H9 (cell line): Measurements from ENCODE around the gene RANBP3. TPM values are rescaled to one million over a fixed set of nuclear protein-coding genes. Genes with fewer than 3 reads are reported as not detected.
A peak's percentile ranks its signal among the peaks of the same experiment; 100 is the strongest.

Experiments used
- DNase-seq: peaks from one replicate; pipeline ENCODE4 v3.0.0-alpha.2; 2017
- H2AFZ ChIP-seq: one replicate; pipeline ENCODE4 v1.6.1; 2013; ENCODE audit warnings: mild to moderate bottlenecking, low read length, control low read depth, moderate library complexity
- H2AK5ac ChIP-seq: 2 replicates; pipeline ENCODE4 v1.6.1; 2013; ENCODE audit warnings: low read length, control low read depth, mixed read lengths; ENCODE audit not compliant: insufficient read length
- H2BK120ac ChIP-seq: one replicate; pipeline ENCODE4 v1.6.1; 2013; ENCODE audit warnings: low read depth, mild to moderate bottlenecking, low read length, control low read depth, inconsistent platforms; ENCODE audit not compliant: poor library complexity, severe bottlenecking
- H2BK12ac ChIP-seq: 2 replicates; pipeline ENCODE4 v1.6.1; 2013; ENCODE audit warnings: low read length, control low read depth, mixed read lengths, low read depth; ENCODE audit not compliant: insufficient read length
- H2BK15ac ChIP-seq: 2 replicates; pipeline ENCODE4 v1.6.1; 2013; ENCODE audit warnings: low read depth, low read length, control low read depth
- H2BK20ac ChIP-seq: one replicate; pipeline ENCODE4 v1.6.1; 2013; ENCODE audit warnings: low read depth, mild to moderate bottlenecking, low read length, control low read depth, inconsistent platforms; ENCODE audit not compliant: poor library complexity, severe bottlenecking
- H2BK5ac ChIP-seq: 2 replicates; pipeline ENCODE4 v1.6.1; 2013; ENCODE audit warnings: low read length, control low read depth, mixed read lengths; ENCODE audit not compliant: insufficient read length
- H3K14ac ChIP-seq: 2 replicates; pipeline ENCODE4 v1.6.1; 2013; ENCODE audit warnings: low read length, control low read depth; ENCODE audit not compliant: insufficient read depth
- H3K18ac ChIP-seq: 2 replicates; pipeline ENCODE4 v1.6.1; 2013; ENCODE audit warnings: low read depth, mild to moderate bottlenecking, mixed read lengths, low read length, control low read depth; ENCODE audit not compliant: insufficient read length
- H3K23ac ChIP-seq: 2 replicates; pipeline ENCODE4 v1.6.1; 2013; ENCODE audit warnings: low read length, control low read depth, mixed read lengths, low read depth; ENCODE audit not compliant: insufficient read length
- H3K23me2 ChIP-seq: 2 replicates; pipeline ENCODE4 v1.6.1; 2013; ENCODE audit warnings: low read depth, mild to moderate bottlenecking, mixed read lengths, low read length, control low read depth; ENCODE audit not compliant: insufficient read length, poor library complexity, severe bottlenecking
- H3K27ac ChIP-seq: 2 replicates; pipeline ENCODE4 v1.5.1; 2013; ENCODE audit warnings: low read length, control low read depth, mixed read lengths, low read depth; ENCODE audit not compliant: insufficient read length
- H3K27me3 ChIP-seq: 2 replicates; pipeline ENCODE4 v1.6.1; 2013; ENCODE audit warnings: low read length, control low read depth, inconsistent platforms; ENCODE audit not compliant: insufficient read depth
- H3K4ac ChIP-seq: 2 replicates; pipeline ENCODE4 v1.6.1; 2013; ENCODE audit warnings: low read depth, mild to moderate bottlenecking, control low read depth, inconsistent platforms, low read length, moderate library complexity
- H3K4me1 ChIP-seq: 2 replicates; pipeline ENCODE4 v1.6.1; 2013; ENCODE audit warnings: low read length, control low read depth, inconsistent platforms; ENCODE audit not compliant: insufficient read depth
- H3K4me2 ChIP-seq: 2 replicates; pipeline ENCODE4 v1.6.1; 2013; ENCODE audit warnings: low read length, control low read depth, mixed read lengths; ENCODE audit not compliant: insufficient read length, insufficient read depth
- H3K56ac ChIP-seq: 2 replicates; pipeline ENCODE4 v1.6.1; 2013; ENCODE audit warnings: low read depth, mild to moderate bottlenecking, mixed read lengths, low read length, control low read depth; ENCODE audit not compliant: insufficient read length
- H3K79me1 ChIP-seq: 2 replicates; pipeline ENCODE4 v1.6.1; 2013; ENCODE audit warnings: low read depth, mild to moderate bottlenecking, moderate library complexity, low read length, control low read depth, inconsistent platforms; ENCODE audit not compliant: insufficient read depth, poor library complexity, severe bottlenecking
- H3K79me2 ChIP-seq: 2 replicates; pipeline ENCODE4 v1.6.1; 2013; ENCODE audit warnings: low read length, control low read depth, inconsistent platforms; ENCODE audit not compliant: insufficient read depth
- H3K9ac ChIP-seq: 2 replicates; pipeline ENCODE4 v1.6.1; 2013; ENCODE audit warnings: low read length, control low read depth, mixed read lengths; ENCODE audit not compliant: insufficient read length; ENCODE audit errors: extremely low read depth
- H3K9me3 ChIP-seq: one replicate; pipeline ENCODE4 v1.6.1; 2013; ENCODE audit warnings: low read depth, low read length, inconsistent platforms; ENCODE audit not compliant: control insufficient read depth
- H3T11ph ChIP-seq: one replicate; pipeline ENCODE4 v1.6.1; 2013; ENCODE audit warnings: mild to moderate bottlenecking, low read length, control low read depth, inconsistent platforms
- H4K20me1 ChIP-seq: one replicate; pipeline ENCODE4 v1.6.1; 2013; ENCODE audit not compliant: control insufficient read depth, insufficient read length, insufficient read depth
- H4K5ac ChIP-seq: 2 replicates; pipeline ENCODE4 v1.6.1; 2013; ENCODE audit warnings: low read depth, mild to moderate bottlenecking, mixed read lengths, low read length, control low read depth; ENCODE audit not compliant: insufficient read length
- H4K8ac ChIP-seq: replicated peaks from 2 replicates; pipeline ENCODE4 v1.6.1; 2013; ENCODE audit warnings: low read length, control low read depth, mixed read lengths, low read depth; ENCODE audit not compliant: insufficient read length
- H4K91ac ChIP-seq: 2 replicates; pipeline ENCODE4 v1.6.1; 2013; ENCODE audit warnings: low read depth, mild to moderate bottlenecking, moderate library complexity, mixed read lengths, low read length, control low read depth; ENCODE audit not compliant: insufficient read length
- H3K27ac Mint-ChIP-seq, 3 experiments: 2 replicates in 2 of 3; 3 replicates in 1 of 3; pipeline ENCODE4 v1.8.0; 2020 to 2021; ENCODE audit warnings: mixed read lengths in 3 of 3, mild to moderate bottlenecking in 1 of 3, moderate library complexity in 1 of 3
- H3K27me3 Mint-ChIP-seq: 2 replicates; pipeline ENCODE4 v1.8.0; 2021; ENCODE audit warnings: low read depth, mild to moderate bottlenecking, moderate library complexity, mixed read lengths
- H3K36me3 Mint-ChIP-seq, 3 experiments: 2 replicates in 2 of 3; 3 replicates in 1 of 3; pipeline ENCODE4 v1.8.0; 2020 to 2021; ENCODE audit warnings: low read depth in 3 of 3, mixed read lengths in 3 of 3; ENCODE audit not compliant: insufficient read depth in 1 of 3
- H3K4me1 Mint-ChIP-seq, 2 experiments: 2 replicates each; pipeline ENCODE4 v1.8.0; 2020; ENCODE audit warnings: mixed read lengths in 2 of 2
- H3K4me3 Mint-ChIP-seq, 2 experiments: 2 replicates in 1 of 2; 3 replicates in 1 of 2; pipeline ENCODE4 v1.8.0; 2020 to 2021; ENCODE audit warnings: mild to moderate bottlenecking in 2 of 2, mixed read lengths in 2 of 2, moderate library complexity in 1 of 2
- H3K9me3 Mint-ChIP-seq, 2 experiments: 2 replicates in 1 of 2; 3 replicates in 1 of 2; pipeline ENCODE4 v1.8.0; 2020; ENCODE audit warnings: mild to moderate bottlenecking in 2 of 2, mixed read lengths in 2 of 2, moderate library complexity in 1 of 2
- WGBS: extraction: QIAGEN DNeasy Blood & Tissue Kit; methylation state at CpG from one replicate; pipeline ENCODE4 v1.1.7; 2013; ENCODE audit warnings: missing lambda C conversion rate, low lambda C conversion rate, mixed read lengths; ENCODE audit not compliant: insufficient read length; ENCODE audit errors: extremely low coverage; 5-methylcytosine and 5-hydroxymethylcytosine counted together
- total RNA-seq: library from RNA; stranded (reverse); gene quantifications from 2 replicates; pipeline ENCODE4 v1.2.1, GENCODE V29; 2021
- TF ChIP-seq, protein P1 (sequence below): fragments of 200-600 bp; sonication (generic); conservative IDR thresholded peaks from 3 replicates; pipeline ENCODE4 v1.8.0; 2021; ENCODE audit warnings: antibody characterized with exemption, mild to moderate bottlenecking

Gene RANBP3
- total RNA-seq, 1 experiment from 2014 or later, result 86.5 TPM

DNA sequence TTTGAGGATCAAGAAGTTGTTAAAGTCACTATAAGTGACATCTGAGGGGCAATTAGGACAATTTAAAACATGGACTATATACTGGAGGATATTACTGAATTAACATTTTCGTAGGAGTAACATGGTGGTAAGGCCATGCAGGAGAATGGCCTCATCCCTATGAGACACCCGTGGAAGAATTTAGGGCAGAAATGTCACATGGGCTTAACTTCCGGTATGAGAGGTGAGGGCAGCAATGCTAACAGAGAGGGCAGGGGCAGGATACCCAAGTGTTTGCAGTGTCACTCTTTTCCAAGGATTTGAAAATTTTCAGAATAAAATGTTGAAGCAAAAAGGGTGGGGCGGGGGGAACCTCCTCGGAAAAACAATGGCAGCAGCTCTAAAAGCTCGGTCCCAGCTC, 23.6 kb downstream of the RANBP3 start:
- no peak overlapping the region for H3K27ac ChIP-seq
- peaks cover 91 to 92% of the 10 kb centered on the region in 2 experiments for H3K4me1 Mint-ChIP-seq
- H3K14ac ChIP-seq, result no peak overlapping the region
- TF ChIP-seq, protein P1, sequence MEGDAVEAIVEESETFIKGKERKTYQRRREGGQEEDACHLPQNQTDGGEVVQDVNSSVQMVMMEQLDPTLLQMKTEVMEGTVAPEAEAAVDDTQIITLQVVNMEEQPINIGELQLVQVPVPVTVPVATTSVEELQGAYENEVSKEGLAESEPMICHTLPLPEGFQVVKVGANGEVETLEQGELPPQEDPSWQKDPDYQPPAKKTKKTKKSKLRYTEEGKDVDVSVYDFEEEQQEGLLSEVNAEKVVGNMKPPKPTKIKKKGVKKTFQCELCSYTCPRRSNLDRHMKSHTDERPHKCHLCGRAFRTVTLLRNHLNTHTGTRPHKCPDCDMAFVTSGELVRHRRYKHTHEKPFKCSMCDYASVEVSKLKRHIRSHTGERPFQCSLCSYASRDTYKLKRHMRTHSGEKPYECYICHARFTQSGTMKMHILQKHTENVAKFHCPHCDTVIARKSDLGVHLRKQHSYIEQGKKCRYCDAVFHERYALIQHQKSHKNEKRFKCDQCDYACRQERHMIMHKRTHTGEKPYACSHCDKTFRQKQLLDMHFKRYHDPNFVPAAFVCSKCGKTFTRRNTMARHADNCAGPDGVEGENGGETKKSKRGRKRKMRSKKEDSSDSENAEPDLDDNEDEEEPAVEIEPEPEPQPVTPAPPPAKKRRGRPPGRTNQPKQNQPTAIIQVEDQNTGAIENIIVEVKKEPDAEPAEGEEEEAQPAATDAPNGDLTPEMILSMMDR, result no peak
- H3K4ac ChIP-seq, result no peak overlapping the region
- H2BK12ac ChIP-seq, result no peak overlapping the region
- no peak overlapping the region for H2BK15ac ChIP-seq
- H2BK5ac ChIP-seq, result no peak overlapping the region
- no CpG with 5 or more reads among the region's 6 CpGs for WGBS
- peaks cover 1% of the 10 kb centered on the region; the same call in 1 of the 2 replicates for H3K27me3 Mint-ChIP-seq
- no peaks in the 10 kb centered on the region for H3K23me2 ChIP-seq
- H3K9me3 ChIP-seq, result no peaks in the 10 kb centered on the region
- no peak overlapping the region for H2BK120ac ChIP-seq
- no peaks in the 10 kb centered on the region for H4K20me1 ChIP-seq
- H2AK5ac ChIP-seq, result no peak overlapping the region
- no peak overlapping the region for H2BK20ac ChIP-seq
- H3K27ac Mint-ChIP-seq, result peak overlapping the region; percentile 59 to 90 (median 68); a peak in 6 of 7 replicates
- no peak overlapping the region for H4K91ac ChIP-seq
- DNase-seq, result no peak
- peaks cover 18% of the 10 kb centered on the region; the same call in 1 of the 2 replicates for H3K79me2 ChIP-seq
- no peaks in the 10 kb centered on the region for H3K27me3 ChIP-seq
- H4K8ac ChIP-seq, result no peak overlapping the region
- H2AFZ ChIP-seq, result no peak overlapping the region
- no peak overlapping the region for H3K4me2 ChIP-seq
- H3K4me1 ChIP-seq, result peaks cover 34% of the 10 kb centered on the region
- peaks cover 0 to 13% (median 4%) of the 10 kb centered on the region in 3 experiments; a peak in 6 of 7 replicates for H3K36me3 Mint-ChIP-seq
- peak overlapping the region in 1 of 2 experiments; percentile 52; a peak in 2 of 5 replicates for H3K4me3 Mint-ChIP-seq
- no peak overlapping the region for H3K9ac ChIP-seq
- no peak overlapping the region for H3T11ph ChIP-seq
- H3K56ac ChIP-seq, result no peak overlapping the region
- no peak overlapping the region for H3K23ac ChIP-seq
- H4K5ac ChIP-seq, result no peak overlapping the region
- H3K9me3 Mint-ChIP-seq, result no peaks in the 10 kb centered on the region
- H3K18ac ChIP-seq, result no peak overlapping the region
- peaks cover 3% of the 10 kb centered on the region for H3K79me1 ChIP-seq
